ENCODE results near the gene AHCYL2.
"Not testable (repeated sequence)": the region's sequence is repeated elsewhere in the genome, so short reads cannot be mapped to it uniquely, and the experiment has no call there.

The AHCYL2 gene

DNA sequence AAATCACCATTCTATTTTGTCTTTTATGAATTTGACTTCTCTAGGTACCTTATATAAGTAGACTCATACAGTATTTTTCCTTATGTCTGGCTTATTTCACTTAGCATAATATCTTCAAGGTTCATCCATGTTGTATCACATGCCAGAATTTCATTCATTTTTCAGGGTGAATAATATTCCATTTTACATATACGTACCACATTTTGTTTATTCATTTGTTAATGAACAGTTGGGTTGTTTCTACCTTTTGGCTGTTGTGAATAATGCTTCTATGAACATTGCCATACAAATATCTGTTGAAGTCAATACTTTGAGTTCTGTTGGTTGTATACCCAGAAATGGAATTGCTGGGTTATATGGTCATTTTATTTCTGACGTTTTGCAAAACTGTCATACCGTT, 20.7 kb downstream of the AHCYL2 start:
- no peak for DNase-seq

DNA sequence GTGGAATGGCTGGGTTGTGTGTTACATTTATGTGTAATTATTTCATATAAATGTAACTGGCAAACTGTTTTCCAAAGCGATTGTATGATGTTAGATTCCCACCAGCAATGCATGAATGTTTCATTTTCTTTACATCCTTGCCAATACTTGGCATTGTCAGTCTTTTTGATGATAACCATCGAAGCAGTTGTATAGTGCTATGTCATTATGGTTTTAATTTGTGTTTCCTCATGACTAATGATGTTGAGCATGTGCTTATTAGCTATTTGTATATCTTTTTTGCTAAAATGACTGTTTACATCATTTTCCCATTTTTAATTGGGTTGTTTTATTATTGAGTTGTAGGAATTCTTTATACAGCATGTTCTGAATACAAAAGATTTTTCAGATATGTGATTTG, 22.3 kb downstream of the AHCYL2 start:
- no peak for DNase-seq

DNA sequence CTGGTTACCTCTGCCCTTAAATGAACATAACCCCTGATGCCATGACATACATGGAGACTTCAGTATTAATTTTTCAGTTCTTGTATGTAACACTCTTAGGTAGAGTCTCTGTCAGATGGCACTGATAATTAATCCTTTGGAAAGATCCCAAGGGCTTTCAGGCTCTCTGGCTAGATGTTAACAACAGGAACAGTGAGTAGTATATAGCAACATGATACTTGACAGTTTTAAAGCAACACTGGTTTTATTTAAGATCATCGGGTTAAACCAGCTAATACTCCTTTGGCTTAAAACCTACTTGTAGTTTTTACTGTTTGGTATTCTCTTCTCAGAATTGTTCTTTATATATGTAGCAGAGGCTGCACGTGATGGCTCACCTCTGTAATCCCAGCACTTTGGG, 27.3 kb downstream of the AHCYL2 start:
- DNase-seq = no peak

DNA sequence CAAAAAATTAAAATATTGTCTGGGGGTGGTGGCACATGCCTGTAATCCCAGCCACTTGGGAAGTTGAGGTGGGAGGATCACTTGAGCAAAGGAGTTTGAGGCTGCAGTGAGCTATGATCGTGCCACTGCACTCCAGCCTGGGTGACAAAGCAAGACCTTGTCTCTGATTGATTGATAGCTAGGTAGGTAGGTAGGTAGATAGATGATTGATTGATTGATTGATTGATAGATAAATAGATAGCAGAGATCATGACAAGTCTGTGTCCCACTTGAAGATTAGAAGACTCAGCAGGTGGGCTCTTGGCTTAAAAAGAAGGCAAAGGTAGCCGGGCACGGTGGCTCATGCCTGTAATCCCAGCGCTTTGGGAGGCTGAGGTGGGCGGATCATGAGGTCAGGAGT, 27.8 kb downstream of the AHCYL2 start:
- not testable (repeated sequence) for DNase-seq

DNA sequence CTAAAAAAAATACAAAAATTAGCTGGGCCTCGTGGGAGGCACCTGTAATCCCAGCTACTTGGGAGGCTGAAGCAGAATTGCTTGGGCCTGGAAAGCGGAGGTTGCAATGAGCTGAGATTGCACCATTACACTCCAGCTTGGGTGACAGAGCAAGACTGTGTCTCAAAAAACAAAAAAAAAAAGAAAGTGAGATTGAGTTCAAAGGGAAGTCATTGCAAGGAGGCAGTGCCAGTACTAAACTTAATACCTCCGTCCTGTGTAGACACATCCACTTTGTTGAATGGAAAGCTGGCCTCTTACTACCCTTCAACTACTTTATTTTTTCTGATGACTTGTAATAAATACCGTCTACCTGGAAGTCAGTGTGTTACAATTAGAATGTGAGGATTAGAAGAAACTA, 31.0 kb downstream of the AHCYL2 start:
- no peak for DNase-seq

DNA sequence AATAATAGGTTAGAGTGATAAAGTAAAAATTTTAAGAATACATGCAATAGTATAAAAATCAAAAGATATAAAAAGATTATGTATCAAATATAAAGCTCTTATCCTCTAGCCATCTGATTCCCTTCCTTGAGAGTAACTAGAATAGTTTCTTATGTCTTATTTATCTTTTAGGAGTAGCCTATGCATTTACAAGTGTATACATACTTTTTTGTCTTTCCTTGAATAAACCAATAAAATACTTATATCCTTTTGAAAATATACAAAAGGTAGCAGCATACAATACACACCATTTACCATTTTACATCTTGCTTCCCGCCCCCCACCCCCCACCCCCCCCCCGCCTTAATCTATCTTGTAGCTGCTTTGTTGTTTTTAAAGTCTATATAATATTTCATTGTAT, 31.4 kb downstream of the AHCYL2 start:
- no peak for DNase-seq

DNA sequence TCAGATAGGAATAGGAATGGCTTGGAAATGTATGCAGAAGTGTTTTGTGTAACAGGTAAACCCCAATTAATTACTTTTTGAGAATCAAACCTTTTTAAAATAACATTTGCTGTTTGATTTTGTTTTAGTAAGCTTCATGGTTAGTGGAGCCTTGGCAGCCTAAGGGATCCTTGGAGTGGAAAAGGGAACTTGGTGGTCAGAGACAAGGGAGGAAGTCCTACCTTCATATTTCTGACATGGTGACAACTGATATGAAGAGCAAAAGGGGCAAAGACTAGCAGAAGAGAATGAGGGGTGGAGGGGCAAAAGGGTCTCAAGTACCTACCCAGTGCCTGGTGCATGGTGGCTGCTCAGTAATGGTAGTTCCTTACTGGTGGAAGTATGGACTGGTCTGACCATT, 32.3 kb downstream of the AHCYL2 start:
- DNase-seq = no peak

DNA sequence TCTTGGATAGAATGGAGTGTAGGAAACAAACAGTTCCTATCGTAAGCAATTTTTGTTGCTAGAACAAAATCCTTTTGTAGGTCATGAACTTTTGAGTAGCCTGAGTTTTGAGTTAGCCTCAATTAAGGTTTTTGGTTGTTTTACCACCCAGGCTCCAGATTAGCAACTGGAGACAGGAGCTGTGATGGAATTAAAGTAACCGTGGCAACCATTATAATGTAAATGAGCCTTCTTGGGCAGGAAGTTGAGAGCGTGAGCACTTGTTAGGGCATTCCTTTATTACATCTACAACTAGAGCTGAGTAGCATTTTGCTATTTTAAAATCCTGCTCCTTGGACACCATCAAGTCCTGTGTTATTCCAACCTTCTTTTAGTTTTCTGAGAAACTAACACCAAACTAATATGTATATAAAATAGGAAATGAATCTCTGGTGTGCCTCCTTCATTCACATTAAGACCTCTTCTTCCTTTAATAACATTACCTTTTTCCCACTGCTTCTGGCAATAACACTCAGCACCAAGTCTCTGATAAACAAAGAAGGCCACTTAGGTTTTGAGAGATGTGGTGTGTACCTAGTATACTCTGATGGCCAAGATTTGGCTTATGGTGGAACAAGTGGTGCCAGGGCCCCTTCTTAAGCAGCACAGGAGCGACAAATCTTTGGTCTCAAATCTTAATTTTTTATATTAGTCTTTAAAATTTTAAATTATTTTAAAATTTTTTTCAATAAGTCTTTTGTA, 34.0 kb downstream of the AHCYL2 start:
- peak; percentile 6 for DNase-seq

DNA sequence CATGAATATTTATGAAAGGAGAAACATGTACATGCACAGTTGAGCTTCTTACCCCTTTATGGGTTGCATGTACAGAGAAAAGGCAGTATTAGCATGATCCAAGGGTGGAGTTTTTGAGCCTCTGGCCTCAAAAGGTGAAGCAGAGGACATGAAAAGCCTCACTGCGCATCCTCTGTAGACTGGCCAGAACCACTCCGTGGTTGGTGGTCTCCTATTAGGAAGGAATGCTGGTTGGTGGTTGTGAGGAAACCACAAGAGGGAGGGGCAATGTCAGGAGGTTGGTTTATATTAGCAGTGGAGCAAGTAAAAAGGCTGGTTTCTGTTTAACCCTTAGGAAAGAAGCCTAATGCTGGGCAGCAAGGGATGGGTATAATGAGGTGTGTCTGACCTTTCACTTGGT, 37.5 kb downstream of the AHCYL2 start:
- peak; percentile 9 for DNase-seq

DNA sequence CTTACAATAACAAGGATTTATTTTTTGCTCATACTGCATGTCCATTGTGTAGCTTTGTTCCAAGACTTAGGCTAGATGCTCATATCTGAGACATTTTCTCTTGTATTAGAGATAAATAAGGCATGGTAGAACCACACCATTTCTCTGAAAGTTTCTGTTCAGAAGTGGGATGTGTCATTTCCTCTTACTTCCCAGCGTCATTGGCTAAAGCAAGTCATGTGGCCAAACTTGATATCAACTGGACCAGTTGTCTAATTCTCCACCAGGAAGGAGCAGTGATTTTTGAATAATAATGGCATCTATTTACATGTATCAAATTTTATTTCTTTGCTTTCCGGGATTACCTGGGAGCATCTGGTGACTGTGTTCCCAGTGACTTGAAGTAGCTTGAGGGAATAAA, 38.3 kb downstream of the AHCYL2 start:
- DNase-seq = no peak

DNA sequence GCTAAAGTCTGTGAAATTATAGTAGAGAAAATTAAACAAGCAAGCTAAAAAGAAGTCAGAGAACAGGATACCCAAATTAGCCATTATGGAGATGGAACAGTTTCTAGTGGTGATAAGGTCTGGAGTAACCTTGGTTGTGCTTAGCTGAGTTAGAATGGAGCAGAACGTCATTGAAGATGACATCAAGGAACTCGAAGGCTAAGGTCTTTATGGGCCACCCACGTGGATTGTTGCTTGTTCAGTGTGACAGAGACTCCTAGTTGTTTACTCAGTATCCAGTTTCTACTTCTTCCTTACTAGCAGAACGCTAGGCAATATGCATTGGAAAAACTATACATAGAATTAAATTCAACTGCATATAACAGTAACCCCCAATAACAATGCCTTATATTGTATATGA, 39.7 kb downstream of the AHCYL2 start:
- no peak for DNase-seq

DNA sequence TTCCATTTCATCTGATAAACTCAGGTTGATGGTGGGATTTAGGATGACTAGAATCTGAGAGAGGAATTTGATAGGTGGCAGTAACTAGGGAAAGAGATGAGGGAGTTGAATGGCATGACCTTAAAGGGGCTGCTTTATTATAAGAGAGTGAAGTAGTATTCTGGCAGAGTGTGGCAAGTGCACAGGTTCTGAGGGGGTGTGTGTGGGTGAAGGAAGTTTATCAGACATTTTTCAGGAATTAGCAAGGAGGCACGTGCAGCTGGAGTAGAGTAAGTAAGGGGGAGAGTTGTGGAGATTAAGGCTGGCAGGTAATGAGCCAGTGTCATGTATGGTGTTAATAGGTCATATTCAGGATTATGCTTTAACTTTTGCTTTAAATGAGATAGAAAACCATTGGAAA, 40.5 kb downstream of the AHCYL2 start:
- DNase-seq = no peak

DNA sequence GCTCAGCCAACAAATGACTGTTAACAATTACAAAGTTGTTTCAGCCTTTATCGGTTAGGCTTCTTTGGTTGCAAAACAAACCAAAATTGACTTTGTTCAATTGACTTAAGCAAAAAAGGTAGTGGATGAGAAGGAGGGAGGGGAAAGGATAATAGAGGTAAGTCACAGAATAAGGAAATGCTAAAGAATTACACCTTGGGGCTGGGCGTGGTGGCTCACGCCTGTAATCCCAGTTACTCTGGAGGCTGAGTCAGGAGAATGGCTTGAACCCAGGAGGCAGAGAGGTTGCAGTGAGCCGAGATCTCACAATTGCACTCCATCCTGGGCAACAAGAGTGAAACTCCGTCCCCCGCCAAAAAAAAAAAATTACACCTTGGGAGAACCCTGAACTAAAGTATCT, 41.4 kb downstream of the AHCYL2 start:
- DNase-seq = no peak

DNA sequence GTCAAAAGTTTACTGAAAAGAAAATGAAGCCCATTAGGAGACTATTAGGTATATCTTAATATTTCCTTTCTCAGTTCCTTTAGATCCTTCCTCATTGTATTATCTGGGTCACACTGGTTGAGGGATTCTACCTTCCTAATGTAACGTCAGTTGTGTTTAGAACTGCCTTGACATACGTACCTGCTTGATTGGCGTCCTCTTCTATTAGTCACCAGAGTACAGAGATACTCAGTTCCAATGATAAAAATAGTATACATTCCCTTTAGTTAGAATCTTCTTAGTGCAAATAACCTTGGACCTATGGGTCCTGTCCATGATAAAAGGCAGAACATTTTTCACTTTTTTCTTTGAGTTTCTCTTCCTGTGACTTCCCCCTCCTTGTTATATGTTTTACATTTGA, 45.2 kb downstream of the AHCYL2 start:
- no peak for DNase-seq

DNA sequence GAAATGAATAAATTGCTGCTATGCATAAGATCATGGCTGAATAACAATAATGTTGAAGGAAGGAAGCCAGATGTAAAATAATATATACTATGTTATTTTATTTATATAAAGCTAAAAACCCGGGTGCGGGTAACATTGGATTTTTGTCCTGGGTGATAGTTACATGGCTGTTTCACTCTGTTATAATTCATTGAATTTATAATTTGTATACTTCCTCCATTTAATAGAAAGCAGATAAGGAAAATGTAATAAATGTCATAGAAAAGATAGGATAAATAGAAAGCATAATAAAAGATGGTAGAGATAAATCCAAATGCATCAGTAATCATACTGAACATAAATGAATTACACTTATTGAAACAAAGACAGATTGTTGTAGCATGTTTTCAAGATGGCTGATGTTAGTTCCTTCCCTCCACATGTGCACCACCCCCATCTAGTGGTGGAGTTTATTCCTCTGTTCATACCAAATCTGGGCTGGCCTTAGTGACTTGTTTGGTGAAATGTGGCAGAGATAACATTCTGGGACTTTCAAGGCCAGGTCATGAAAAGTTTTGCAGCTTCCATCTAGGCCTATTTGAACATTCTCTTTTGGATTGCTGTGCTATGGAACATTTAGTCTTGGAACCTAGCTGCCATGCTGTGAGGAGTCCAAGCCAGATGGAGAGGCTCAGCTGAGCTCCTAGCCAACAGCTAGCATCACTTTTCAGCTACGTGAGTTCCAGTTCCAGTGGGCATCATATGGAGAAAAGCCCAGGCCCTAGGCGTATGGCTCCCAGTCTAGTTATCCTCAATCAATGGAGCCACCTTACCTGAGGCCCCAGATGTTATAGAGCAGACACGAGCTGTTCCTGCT, 46.9 kb downstream of the AHCYL2 start:
- peak; percentile 81 for DNase-seq

DNA sequence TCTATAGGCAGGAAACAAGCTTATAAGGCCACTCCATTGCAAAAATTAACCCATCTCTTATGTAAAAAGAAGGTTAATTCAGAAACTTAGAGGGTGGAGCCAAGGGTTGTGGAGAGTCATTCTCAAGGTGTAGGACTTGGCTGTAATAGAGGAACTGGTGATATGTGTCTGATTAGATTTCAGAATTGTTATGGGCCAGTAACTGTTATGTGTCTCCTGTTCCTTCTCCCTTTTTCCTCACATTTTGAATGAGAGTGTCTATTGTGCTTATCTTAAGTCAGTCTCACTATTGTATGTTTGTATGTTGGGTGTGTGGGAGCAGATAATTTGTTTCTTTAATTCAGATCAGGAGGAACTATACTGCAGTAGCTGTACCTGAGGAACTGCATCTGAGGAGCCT, 49.1 kb downstream of the AHCYL2 start:
- no peak for DNase-seq

DNA sequence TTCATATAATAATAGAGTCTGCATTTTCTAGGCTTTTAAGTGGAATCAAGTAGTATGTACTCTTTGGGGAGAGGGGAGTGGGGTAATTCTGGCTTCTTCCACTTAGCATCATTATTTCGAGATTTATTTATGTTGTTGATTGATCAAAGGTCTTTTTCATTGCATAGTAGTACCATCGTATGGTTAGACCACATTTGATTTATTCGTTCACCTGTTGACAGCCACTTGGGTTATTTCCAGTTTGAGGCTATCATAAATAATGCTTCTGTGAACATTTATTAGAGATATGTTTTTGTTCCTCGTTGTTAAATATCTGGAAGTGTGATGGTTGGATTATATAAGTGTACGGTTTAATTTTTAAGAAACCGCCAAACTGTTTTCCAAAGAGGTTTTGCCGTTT, 52.8 kb downstream of the AHCYL2 start:
- no peak for DNase-seq

DNA sequence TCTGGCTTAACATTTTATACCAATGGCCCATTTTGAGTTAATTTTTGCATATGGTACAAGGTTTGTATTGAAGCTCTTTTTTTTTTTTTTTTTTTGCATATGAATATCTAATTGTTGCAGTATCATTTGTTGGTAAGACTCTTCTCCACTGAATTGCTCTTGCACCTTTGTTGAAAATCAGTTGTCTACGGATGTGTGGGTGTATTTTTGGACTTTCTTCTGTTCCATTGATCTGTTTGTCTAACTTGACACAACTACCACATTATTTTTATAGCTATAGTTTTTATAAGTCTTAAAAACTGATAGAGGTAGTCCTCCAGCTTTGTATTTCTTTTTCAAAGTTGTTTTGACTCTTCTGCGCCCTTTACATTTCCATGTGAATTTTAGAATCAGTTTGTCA, 53.9 kb downstream of the AHCYL2 start:
- no peak for DNase-seq

DNA sequence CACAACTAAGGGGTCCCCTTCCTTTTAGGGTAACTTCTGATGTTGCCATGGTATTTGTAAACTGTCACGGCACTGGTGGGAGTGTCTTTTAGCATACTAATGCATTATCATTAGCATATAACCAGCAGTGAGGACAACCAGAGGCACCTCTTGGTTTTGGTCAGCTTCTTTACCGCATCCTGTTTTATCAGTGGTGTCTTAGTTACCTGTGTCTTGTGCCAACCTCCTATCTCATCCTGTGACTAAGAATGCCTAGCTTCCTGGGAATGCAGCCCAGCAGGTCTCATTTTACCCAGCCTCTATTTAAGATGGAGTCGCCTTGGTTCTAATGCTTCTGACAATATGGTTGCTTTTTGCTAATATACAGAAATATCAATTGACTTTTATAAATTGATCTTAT, 54.9 kb downstream of the AHCYL2 start:
- DNase-seq = no peak

DNA sequence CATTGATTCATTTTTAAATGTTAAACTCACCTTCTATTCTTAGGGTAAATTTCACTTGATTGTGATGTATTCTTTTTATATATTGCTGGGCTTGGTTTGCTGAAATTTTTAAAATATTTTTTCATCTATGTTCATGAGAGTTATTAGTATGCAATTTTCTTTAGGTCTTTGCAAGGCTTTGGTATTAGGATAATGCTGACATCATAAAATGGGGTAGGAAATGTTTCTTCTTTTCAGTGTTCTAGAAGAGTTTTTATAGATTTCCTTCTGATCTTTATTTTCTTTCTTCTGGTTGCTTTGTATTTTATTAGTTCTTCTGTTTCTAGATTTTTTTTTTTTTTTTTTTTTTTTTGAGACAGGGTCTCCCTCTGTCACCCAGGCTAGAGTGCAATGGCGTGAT, 56.3 kb downstream of the AHCYL2 start:
- DNase-seq = no peak

DNA sequence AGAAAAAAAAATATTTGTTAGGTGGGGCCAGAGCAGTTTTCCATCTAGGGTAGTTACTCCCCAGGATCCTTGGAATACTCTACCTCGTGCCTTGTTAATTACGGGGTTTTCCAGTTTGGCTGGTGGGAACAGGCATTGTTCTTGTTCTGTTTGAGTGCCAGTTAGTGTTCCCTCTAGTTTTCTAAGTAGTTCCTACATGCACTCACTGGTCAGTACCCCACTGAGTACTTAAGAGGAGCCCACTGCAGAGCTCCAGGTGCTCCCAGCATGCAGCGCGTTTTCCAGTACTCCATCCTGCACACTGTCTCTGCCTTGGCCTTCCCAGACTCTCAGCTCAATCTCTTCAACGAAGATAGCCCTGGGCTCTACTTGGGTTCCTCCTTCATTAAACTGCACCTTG, 58.0 kb downstream of the AHCYL2 start:
- DNase-seq = no peak

DNA sequence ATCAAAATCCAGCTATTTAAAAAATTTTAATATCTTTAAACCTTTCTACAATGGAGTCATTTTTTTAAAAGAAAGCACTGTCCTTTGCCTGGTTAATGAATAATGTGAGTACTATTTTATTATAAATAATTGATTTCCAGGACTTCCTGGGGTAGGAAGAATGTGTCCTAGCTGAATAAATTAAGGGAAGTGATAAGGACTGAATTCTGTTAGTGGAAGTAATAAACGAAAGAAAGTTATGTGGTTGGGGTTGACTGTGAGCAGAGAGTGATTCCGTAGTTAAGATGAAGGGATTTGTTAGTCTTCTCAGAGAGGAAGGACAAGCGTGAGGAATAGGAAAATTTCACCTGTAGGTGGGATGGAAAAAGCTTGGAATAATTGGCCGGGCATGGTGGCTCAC, 59.1 kb downstream of the AHCYL2 start:
- no peak for DNase-seq

DNA sequence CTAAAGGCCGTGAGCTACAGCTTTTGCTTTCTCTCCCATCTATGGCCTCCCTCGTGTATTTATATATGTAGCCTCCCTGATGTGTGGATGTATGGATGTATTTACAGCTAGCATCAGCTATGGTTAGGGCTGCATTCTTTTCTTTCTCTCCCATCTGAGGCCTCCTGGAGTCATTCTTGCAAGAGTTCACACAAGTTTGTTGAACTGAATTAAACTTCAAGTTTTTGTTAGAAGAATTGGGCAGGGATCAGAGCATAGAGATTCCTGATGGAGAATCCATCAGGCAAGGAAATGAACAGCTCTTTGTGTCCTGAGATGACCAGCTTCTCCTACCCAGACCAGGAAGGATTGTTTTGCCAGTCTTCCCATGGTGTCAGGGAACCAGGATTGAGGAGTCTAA, 60.3 kb downstream of the AHCYL2 start:
- no peak for DNase-seq

DNA sequence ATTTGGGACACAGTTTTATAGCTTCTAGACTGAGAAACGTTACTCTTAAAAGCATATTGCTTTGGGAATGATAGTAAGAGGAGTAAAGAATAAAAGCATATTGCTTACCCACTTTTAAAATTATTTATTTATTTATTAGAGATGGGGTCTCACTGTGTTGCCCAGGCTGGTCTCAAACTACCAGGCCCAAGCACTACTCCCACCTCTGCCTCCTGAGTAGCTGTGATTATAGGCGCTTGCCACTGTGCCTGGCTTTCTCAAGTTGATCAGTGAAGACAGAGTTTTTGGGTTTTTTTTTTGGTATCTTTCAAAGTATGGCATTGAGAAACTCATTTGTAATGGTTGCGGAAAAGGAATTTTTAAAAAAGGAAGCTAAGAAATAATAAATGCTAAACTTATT, 68.0 kb downstream of the AHCYL2 start:
- no peak for DNase-seq

DNA sequence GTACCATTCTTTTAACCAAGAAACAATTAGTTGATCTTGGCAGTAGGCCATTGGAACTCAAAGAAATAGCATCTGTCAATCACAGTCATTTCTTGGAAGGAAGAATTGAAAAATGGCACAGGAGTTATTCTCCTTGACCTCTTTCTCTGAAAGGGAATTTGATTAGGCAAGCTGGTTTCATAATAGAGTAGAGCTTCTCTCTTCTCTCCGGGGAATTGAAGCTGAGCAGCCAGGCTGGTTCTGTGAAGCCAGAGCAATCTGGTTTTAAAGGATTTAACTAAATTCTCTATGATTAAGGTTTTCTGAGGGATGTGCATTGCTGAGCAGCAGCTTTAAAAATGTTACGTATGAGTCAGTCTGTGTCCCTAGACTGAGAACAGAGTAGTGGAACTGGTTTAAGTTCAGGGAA, 70.2 kb downstream of the AHCYL2 start:
- DNase-seq = no peak
